NCI-H82 (cell line): ENCODE results near the gene ECEL1.
A peak's percentile ranks its signal among the peaks of the same experiment; 100 is the strongest.

Experiments
- DNase-seq: peaks from one replicate; lab custom pipeline; 2025; lab: John Stamatoyannopoulos, UW

Gene ECEL1

GRCh38 chr2:232498452-232498851 is 10.8 kb upstream of the ECEL1 start:
- DNase-seq: no peak

GRCh38 chr2:232497348-232497747 is 9.7 kb upstream of the ECEL1 start:
- no peak for DNase-seq

- DNase-seq: no peak
Observed at GRCh38 chr2:232496501-232497270, 9.1 kb upstream of the ECEL1 start.

- DNase-seq: peak; percentile 31
Observed at GRCh38 chr2:232495292-232495691, 7.7 kb upstream of the ECEL1 start.

GRCh38 chr2:232494542-232494941 is 6.9 kb upstream of the ECEL1 start:
- no peak for DNase-seq

- DNase-seq: no peak
Observed at GRCh38 chr2:232493701-232494474, 6.3 kb upstream of the ECEL1 start.

GRCh38 chr2:232492963-232493700 is 5.5 kb upstream of the ECEL1 start:
- no peak for DNase-seq

GRCh38 chr2:232492236-232492848 is 4.7 kb upstream of the ECEL1 start:
- DNase-seq: no peak

- no peak for DNase-seq
Observed at GRCh38 chr2:232491139-232491780, 3.6 kb upstream of the ECEL1 start.

- DNase-seq: no peak
Observed at GRCh38 chr2:232490221-232491138, 2.8 kb upstream of the ECEL1 start.

- DNase-seq: no peak
Observed at GRCh38 chr2:232489516-232490220, 2.0 kb upstream of the ECEL1 start.

GRCh38 chr2:232488721-232489300 is 1.2 kb upstream of the ECEL1 start:
- DNase-seq: no peak

- peak; percentile 66 for DNase-seq
Observed at GRCh38 chr2:232488097-232488711, 570 bp upstream of the ECEL1 start.

- peak; percentile 53 for DNase-seq
Observed at GRCh38 chr2:232486558-232487384, 863 bp downstream of the ECEL1 start.

GRCh38 chr2:232485757-232486557 is 1.7 kb downstream of the ECEL1 start:
- DNase-seq: no peak

- peak; percentile 26 for DNase-seq
Observed at GRCh38 chr2:232485348-232485756, 2.3 kb downstream of the ECEL1 start.

GRCh38 chr2:232484628-232485347 is 2.8 kb downstream of the ECEL1 start:
- DNase-seq: no peak
